HCT116 (cell line): Measurements from ENCODE around the gene CHRNA4. TPM values are rescaled to one million over a fixed set of nuclear protein-coding genes. Genes with fewer than 3 reads are reported as not detected.

Source experiments
- ATAC-seq: fragments of 200-7000 bp; cut with Tn5 transposase; 2 replicates; pipeline ENCODE4 v1.9.1; 2020; ENCODE audit warnings: mild to moderate bottlenecking, moderate library complexity
- BruUV-seq: library from RNA; stranded (reverse); fragments of 400-500 nt; replicated peaks from 2 replicates; lab custom pipeline; 2021; lab: Mats Ljungman, UMichigan
- CTCF ChIA-PET: fragments of 300-600 bp; sonication (Branson Sonifier 250); formaldehyde crosslinking; loops from one replicate; lab custom pipeline; 2021; ENCODE audit warnings: antibody characterized with exemption; lab: Charles Lee
- POLR2A ChIA-PET: fragments of 300-600, 350-600 bp; sonication (Branson Sonifier 250); formaldehyde crosslinking; loops from one replicate; lab custom pipeline; 2021; ENCODE audit warnings: antibody characterized with exemption; lab: Charles Lee
- RAD21 ChIA-PET, 2 experiments: fragments of 300-600 bp; sonication (Branson Sonifier 250); formaldehyde crosslinking; loops; one replicate each; lab custom pipeline; 2023; ENCODE audit warnings: low total read pairs in 2 of 2; ENCODE audit not compliant: uncharacterized antibody in 2 of 2, unreplicated experiment in 2 of 2, low non-redundant PET in 1 of 2; lab: Charles Lee
- DNase-seq: peaks from one replicate; pipeline ENCODE4 v3.0.0-alpha.2; 2010; ENCODE audit warnings: low read depth, low spot score
- H2AFZ ChIP-seq: fragments of 200-600 bp; shearing (Covaris generic), sonication (generic); 2 replicates; pipeline ENCODE4 v1.6.1; 2017; ENCODE audit warnings: low read depth, mixed run types, mixed read lengths, antibody characterized with exemption, low read length; ENCODE audit not compliant: poor library complexity, severe bottlenecking
- H3K27ac ChIP-seq: 2 replicates; pipeline ENCODE4 v1.5.1; 2012; ENCODE audit warnings: low read depth, low read length
- H3K27me3 ChIP-seq: fragments of 200-600 bp; sonication (generic); 2 replicates; pipeline ENCODE4 v1.6.1; 2016; ENCODE audit warnings: mixed run types, low read length, mixed read lengths; ENCODE audit not compliant: insufficient read depth
- H3K36me3 ChIP-seq, 2 experiments: fragments of 200-500 bp in 1 of 2; fragments of 200-600 bp in 1 of 2; sonication (Bioruptor generic) in 1 of 2; sonication (generic) in 1 of 2; 2 replicates each; pipeline versions ENCODE4 v1.5.1 to v1.6.1; 2014 to 2016; ENCODE audit warnings: low read length in 2 of 2, inconsistent platforms in 1 of 2, mixed read lengths in 1 of 2, mixed run types in 1 of 2; ENCODE audit not compliant: insufficient read depth in 2 of 2, control insufficient read depth in 1 of 2
- H3K4me1 ChIP-seq, 2 experiments: fragments of 200-600 bp in 1 of 2; sonication (generic) in 1 of 2; 2 replicates each; pipeline versions ENCODE4 v1.5.1 to v1.6.1; 2012 to 2017; ENCODE audit warnings: low read length in 2 of 2, inconsistent platforms in 1 of 2, mild to moderate bottlenecking in 1 of 2, mixed read lengths in 1 of 2, mixed run types in 1 of 2, moderate library complexity in 1 of 2; ENCODE audit not compliant: insufficient read depth in 2 of 2, control insufficient read depth in 1 of 2
- H3K4me2 ChIP-seq: fragments of 200-600 bp; sonication (generic); 2 replicates; pipeline ENCODE4 v1.6.1; 2017; ENCODE audit warnings: mixed run types, low read length, mixed read lengths
- H3K4me3 ChIP-seq, 2 experiments: fragments of 200-600 bp in 1 of 2; sonication (generic) in 1 of 2; replicated peaks in 1 of 2; 2 replicates each; pipeline ENCODE4 v1.5.1; 2011 to 2016; ENCODE audit warnings: low read length in 2 of 2, control low read depth in 1 of 2, low read depth in 1 of 2, mild to moderate bottlenecking in 1 of 2, mixed read lengths in 1 of 2, mixed run types in 1 of 2
- H3K79me2 ChIP-seq: fragments of 200-600 bp; sonication (generic); 2 replicates; pipeline ENCODE4 v1.6.1; 2017; ENCODE audit warnings: mild to moderate bottlenecking, mixed run types, low read length, moderate library complexity, mixed read lengths; ENCODE audit not compliant: insufficient read depth
- H3K9ac ChIP-seq: fragments of 200-600 bp; sonication (generic); 2 replicates; pipeline ENCODE4 v1.6.1; 2016; ENCODE audit warnings: low read length, mixed read lengths
- H3K9me2 ChIP-seq: fragments of 200-600 bp; sonication (generic), shearing (Covaris generic); 2 replicates; pipeline ENCODE4 v1.6.1; 2017; ENCODE audit warnings: mixed run types, mild to moderate bottlenecking, moderate library complexity; ENCODE audit not compliant: insufficient read depth
- H3K9me3 ChIP-seq, 2 experiments: fragments of 200-500 bp in 1 of 2; fragments of 200-600 bp in 1 of 2; sonication (Bioruptor generic) in 1 of 2; sonication (generic) in 1 of 2; 2 replicates each; pipeline ENCODE4 v1.6.1; 2014 to 2017; ENCODE audit warnings: low read length in 2 of 2, mixed read lengths in 2 of 2, inconsistent platforms in 1 of 2, low read depth in 1 of 2, mild to moderate bottlenecking in 1 of 2, mixed run types in 1 of 2, moderate library complexity in 1 of 2; ENCODE audit not compliant: control insufficient read depth in 1 of 2, insufficient read depth in 1 of 2
- H4K20me1 ChIP-seq: fragments of 200-600 bp; sonication (generic), shearing (Covaris generic); 2 replicates; pipeline ENCODE4 v1.6.1; 2017; ENCODE audit warnings: mixed run types, mild to moderate bottlenecking, moderate library complexity; ENCODE audit not compliant: insufficient read depth
- CTCF ChIP-seq, 3 experiments: fragments of 200-600 bp in 1 of 3; sonication (generic) in 1 of 3; IDR thresholded peaks in 2 of 3; conservative IDR thresholded peaks in 1 of 3; 2 replicates each; pipeline ENCODE4 v1.5.1; 2012 to 2017; ENCODE audit warnings: low read depth in 2 of 3, low read length in 2 of 3, antibody characterized with exemption in 1 of 3, borderline replicate concordance in 1 of 3, control low read depth in 1 of 3, mild to moderate bottlenecking in 1 of 3, mixed read lengths in 1 of 3, mixed run types in 1 of 3, moderate library complexity in 1 of 3; ENCODE audit not compliant: insufficient read depth in 1 of 3
- EGR1 ChIP-seq: IDR thresholded peaks from 2 replicates; pipeline ENCODE4 v1.6.1; 2012; ENCODE audit warnings: low read depth
- ELF1 ChIP-seq: IDR thresholded peaks from 2 replicates; pipeline ENCODE4 v1.6.1; 2012; ENCODE audit warnings: low read depth, borderline replicate concordance
- EZH2phosphoT487 ChIP-seq: fragments of 200-600 bp; IDR thresholded peaks from 2 replicates; pipeline ENCODE4 v1.6.1; 2018; ENCODE audit warnings: antibody characterized with exemption, borderline replicate concordance
- POLR2AphosphoS5 ChIP-seq: IDR thresholded peaks from 2 replicates; pipeline ENCODE4 v1.6.1; 2011; ENCODE audit warnings: mild to moderate bottlenecking, low read depth, low read length, moderate library complexity
- REST ChIP-seq: IDR thresholded peaks from 2 replicates; pipeline ENCODE4 v1.6.1; 2012; ENCODE audit warnings: low read depth
- SIN3A ChIP-seq: IDR thresholded peaks from 2 replicates; pipeline ENCODE4 v1.6.1; 2012; ENCODE audit warnings: low read depth
- SRF ChIP-seq: IDR thresholded peaks from 2 replicates; pipeline ENCODE4 v1.6.1; 2012; ENCODE audit warnings: low read depth
- YY1 ChIP-seq: IDR thresholded peaks from 2 replicates; pipeline ENCODE4 v1.6.1; 2011; ENCODE audit warnings: low read length, low read depth, moderate library complexity, mild to moderate bottlenecking; ENCODE audit not compliant: insufficient replicate concordance; ENCODE audit errors: extremely low read depth
- intact Hi-C: fragments of 100-400 bp; cut with micrococcal nuclease; formaldehyde crosslinking; loops from 2 replicates; pipeline ENCODE4 v1.10.0; 2022
- total RNA-seq: library from RNA; stranded (reverse); gene quantifications from one replicate; pipeline ENCODE4 v1.2.1, GENCODE V29; 2021; ENCODE audit not compliant: unreplicated experiment

Gene CHRNA4
- total RNA-seq, 1 experiment from 2014 or later = not detected

DNA sequence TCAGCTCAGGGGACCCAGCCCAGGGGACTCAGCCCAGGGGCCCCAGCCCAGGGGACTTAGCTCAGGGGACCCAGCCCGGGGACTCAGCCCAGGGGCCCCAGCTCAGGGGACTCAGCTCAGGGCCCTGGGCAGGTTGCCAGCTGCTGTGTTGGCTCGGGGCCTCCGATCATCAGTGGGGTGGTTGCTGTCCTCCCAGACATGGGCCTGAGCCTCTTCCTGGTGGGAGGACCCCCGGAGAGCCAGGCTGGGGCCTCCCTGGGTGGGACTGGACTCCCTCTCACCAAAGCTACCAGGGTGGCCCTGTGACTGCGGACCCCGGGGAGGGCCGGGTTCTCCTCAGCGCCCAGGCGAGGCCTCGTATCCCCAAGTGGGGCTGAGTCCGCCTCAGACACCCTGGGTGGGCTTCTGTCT is 63.8 kb downstream of the CHRNA4 start:
- no peaks in the 10 kb centered on the region for H4K20me1 ChIP-seq
- H3K4me1 ChIP-seq = peaks cover 0 to 4% of the 10 kb centered on the region in 2 experiments; a peak in 1 of 4 replicates
- ChIA-PET RAD21 (no interaction called here), CTCF (interaction anchor here (1.1 kb wide), 1 partner anchor 73 kb away, joined by 3 read pairs; no protein-coding TSS in a partner anchor), POLR2A (no interaction called here)
- no peak overlapping the region for H3K27ac ChIP-seq
- DNase-seq (no peak), ATAC-seq (no peak)
- H3K27me3 ChIP-seq = peaks cover 3% of the 10 kb centered on the region; the same call in 1 of the 2 replicates
- H3K9ac ChIP-seq = no peak overlapping the region
- H3K9me3 ChIP-seq = peaks cover 0 to 3% of the 10 kb centered on the region in 2 experiments; a peak in 1 of 4 replicates
- H3K36me3 ChIP-seq = no peaks in the 10 kb centered on the region
- BruUV-seq = no TSS peak
- intact Hi-C loops = no loop called here
- no peaks in the 10 kb centered on the region for H3K79me2 ChIP-seq
- no peak overlapping the region for H2AFZ ChIP-seq
- H3K4me2 ChIP-seq = no peak overlapping the region
- no peak overlapping the region for H3K4me3 ChIP-seq
- no peaks in the 10 kb centered on the region for H3K9me2 ChIP-seq
- TF ChIP-seq REST (no peak), EGR1 (no peak), SRF (no peak), SIN3A (no peak), POLR2AphosphoS5 (no peak), YY1 (no peak), CTCF (IDR thresholded peaks at IDR 0.05 in 2 of 3, conservative IDR thresholded peaks at IDR 0.05 in 1 of 3; ENCODE audit: borderline replicate concordance in 1 of 3, insufficient read depth in 1 of 3, low read depth in 2 of 3, low read length in 2 of 3) (no peak), ELF1 (no peak), EZH2phosphoT487 (no peak)
